ENCODE results near the gene SLC35F1. TPM values are rescaled to one million over a fixed set of nuclear protein-coding genes. Genes with fewer than 3 reads are reported as not detected.

The SLC35F1 gene
- total RNA-seq, 4 donors from 2014 or later: 0.17 to 1.5 (median 1.3) TPM

DNA sequence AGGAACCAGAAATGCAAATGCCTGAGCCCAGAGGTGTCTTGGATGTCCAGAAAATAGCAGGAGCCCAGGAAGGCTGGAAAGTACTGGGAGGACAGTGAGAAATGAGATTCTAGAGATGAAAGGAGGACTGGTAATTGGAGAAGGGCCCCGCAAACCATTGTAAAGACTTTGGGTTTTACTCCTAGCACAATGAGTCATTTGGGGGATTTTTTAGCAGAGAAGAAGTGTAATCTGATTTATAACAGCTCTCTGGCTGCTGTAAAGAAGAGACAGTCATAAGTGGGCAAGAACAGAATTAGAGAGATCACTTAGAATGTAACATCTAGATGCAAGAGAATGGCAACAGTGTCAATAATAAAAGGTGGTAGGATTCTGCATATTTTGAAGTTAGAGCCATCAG is 40.2 kb downstream of the SLC35F1 start:
- TF ChIP-seq, protein P1, sequence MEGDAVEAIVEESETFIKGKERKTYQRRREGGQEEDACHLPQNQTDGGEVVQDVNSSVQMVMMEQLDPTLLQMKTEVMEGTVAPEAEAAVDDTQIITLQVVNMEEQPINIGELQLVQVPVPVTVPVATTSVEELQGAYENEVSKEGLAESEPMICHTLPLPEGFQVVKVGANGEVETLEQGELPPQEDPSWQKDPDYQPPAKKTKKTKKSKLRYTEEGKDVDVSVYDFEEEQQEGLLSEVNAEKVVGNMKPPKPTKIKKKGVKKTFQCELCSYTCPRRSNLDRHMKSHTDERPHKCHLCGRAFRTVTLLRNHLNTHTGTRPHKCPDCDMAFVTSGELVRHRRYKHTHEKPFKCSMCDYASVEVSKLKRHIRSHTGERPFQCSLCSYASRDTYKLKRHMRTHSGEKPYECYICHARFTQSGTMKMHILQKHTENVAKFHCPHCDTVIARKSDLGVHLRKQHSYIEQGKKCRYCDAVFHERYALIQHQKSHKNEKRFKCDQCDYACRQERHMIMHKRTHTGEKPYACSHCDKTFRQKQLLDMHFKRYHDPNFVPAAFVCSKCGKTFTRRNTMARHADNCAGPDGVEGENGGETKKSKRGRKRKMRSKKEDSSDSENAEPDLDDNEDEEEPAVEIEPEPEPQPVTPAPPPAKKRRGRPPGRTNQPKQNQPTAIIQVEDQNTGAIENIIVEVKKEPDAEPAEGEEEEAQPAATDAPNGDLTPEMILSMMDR (IDR thresholded peaks at IDR 0.05; ENCODE audit: low read depth): no peak

DNA sequence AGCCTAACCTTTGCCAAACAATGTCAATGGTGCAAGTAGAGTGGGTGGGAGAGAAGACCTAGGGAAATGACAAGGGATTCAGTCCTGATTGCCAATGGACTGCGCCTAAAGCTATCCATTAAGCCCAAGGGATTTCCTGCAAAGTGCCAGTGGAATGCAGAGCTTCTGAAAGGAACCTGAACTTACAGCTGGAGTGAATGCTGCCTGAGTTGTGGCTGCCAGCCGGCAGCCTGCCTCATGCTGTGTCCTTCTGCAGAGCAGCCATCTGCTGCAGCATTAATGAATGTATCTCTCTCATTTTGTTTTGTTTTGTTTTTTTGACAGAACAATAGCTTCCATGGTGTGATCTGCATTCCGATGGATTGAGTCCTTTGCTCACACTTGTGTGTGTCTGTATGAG is 44.7 kb downstream of the SLC35F1 start:
- TF ChIP-seq, protein P1 (IDR thresholded peaks at IDR 0.05; ENCODE audit: low read depth): no peak

DNA sequence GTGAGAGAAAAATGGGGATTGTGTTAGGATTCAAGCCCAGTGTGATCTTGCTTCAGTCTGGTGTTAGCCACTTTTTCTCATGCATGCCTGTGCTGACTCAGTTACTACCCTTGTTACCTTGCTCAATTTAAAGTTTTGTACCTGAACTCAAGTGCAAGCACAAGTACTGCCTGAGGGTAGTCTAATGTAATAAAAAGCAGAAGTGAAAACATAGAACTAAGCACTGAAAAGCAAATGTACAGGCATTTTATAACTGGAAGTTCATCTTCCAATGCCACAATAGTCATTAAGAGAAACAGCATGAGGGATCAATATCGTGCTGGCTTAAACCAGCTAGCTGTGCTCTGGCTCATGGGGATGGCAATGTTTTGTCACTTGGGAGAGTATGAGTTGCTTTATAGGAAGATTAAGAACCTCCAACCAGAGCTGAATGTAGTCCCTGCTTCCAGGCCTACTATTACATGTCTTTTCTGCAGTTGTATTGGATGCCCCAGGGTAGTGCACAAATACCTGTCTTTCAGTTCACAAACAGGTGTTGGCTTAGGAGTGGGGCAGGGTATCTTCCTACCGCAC is 48.7 kb downstream of the SLC35F1 start:
- TF ChIP-seq, protein P1 (IDR thresholded peaks at IDR 0.05; ENCODE audit: low read depth): no peak

DNA sequence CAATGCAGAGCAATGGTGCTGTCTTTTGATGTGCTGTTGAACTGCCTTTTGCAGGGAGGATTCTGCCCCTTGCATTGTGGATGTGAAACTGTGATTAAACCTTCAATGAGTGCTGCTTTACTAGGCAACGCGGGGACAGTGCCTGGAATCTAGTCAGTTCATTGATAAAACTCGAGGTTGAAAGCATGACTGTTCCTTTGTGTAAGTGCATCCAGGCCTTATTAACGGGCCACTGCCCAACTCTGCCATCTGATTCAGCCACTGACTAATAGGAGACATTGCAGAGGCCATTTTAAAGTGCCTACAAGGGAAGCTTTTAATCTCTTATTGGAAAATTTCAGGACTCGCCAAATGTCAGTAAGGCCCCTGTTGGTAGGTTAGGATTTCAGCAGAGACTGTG is 49.3 kb downstream of the SLC35F1 start:
- TF ChIP-seq, protein P1 (IDR thresholded peaks at IDR 0.05; ENCODE audit: low read depth): no peak

DNA sequence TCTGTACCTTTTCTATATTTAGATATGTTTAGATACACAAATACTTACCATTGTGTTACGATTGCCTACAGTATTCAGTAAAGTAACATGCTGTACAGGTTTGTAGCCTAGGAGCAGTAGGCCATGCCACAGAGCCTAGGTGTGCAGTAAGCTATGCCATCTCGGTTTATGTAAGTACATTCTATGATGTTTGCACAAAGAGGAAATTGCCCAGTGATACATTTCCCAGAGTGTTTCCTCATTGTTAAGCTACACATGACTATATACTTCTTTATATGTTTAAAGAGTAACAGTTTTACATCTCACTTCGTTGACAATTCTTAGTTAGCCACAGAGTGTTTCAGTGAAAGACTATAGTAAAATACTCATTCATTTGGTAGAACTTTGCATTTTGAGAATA is 51.5 kb downstream of the SLC35F1 start:
- TF ChIP-seq, protein P1 (IDR thresholded peaks at IDR 0.05; ENCODE audit: low read depth): no peak

DNA sequence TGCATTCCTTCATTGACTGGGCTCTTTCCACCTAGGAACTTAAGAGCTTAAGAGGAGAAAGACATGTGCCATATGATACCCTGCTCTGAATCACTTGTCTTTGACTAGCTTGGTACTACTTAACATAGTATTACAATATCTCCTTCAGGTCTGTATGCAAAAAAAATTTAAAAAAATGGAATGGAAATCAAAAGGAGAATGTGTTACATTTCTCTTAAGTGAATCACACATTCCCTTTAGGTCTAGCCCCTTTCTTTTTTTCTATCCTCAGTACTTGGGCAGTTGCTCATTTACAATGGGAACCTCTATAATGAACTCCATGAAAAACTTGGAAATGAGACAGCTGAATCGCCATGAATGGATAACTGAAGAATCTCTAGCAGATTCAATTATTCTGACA is 53.8 kb downstream of the SLC35F1 start:
- TF ChIP-seq, protein P1 (IDR thresholded peaks at IDR 0.05; ENCODE audit: low read depth): no peak

DNA sequence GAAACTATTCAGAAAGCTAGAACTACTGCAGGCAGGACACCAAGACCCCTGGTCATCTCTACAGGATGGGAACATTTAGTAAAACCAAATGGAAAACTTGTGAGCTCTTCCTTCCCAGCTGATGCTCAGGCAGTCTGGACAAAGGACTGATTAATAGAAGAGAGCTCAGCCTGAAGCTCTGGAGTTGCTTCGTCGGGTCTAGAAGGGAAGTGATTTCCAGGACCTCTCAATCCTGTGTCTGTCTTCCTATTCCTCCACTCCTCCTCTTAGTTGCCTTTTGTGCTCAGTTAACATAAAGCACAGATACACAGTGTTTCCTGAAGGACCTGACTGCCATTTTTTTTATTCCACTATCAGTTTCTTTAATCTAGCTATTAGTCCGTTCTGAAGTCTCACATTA is 54.2 kb downstream of the SLC35F1 start:
- TF ChIP-seq, protein P1 (IDR thresholded peaks at IDR 0.05; ENCODE audit: low read depth): no peak
